Esophagus squamous epithelium (tissue), 4 donors: ENCODE measurements around the gene RPL35.

Experiments
- CTCF ChIP-seq, 6 experiments: fragments of 450-650 bp in 4 of 6; fragments of 200-600 bp in 2 of 6; sonication (generic) in 2 of 6; IDR thresholded peaks; one replicate each; pipeline ENCODE4 v1.5.1; 2016 to 2019; ENCODE audit warnings: antibody characterized with exemption in 6 of 6, mild to moderate bottlenecking in 4 of 6, moderate library complexity in 4 of 6
- POLR2A ChIP-seq, 4 donors: fragments of 450-650 bp; IDR thresholded peaks; one replicate each; pipeline ENCODE4 v1.6.1; 2017; ENCODE audit warnings: antibody characterized with exemption in 4 of 4, mild to moderate bottlenecking in 4 of 4, moderate library complexity in 3 of 4

GRCh38 chr9:124887832-124888231 is 26.1 kb upstream of the RPL35 start:
- TF ChIP-seq CTCF (IDR thresholded peaks at IDR 0.05) (no peak), POLR2A (IDR thresholded peaks at IDR 0.05) (no peak)
